SH-SY5Y (cell line): ENCODE data around the gene UGT2B10.

Source experiments
- GATA2 ChIP-seq: IDR thresholded peaks from 2 replicates; pipeline ENCODE4 v1.6.1; 2011; ENCODE audit warnings: mild to moderate bottlenecking, low read depth, low read length
- GATA3 ChIP-seq: IDR thresholded peaks from 2 replicates; pipeline ENCODE4 v1.6.1; 2011; ENCODE audit warnings: low read depth, mild to moderate bottlenecking, low read length, moderate library complexity

GRCh38 chr4:68850293-68850692 is 34.5 kb downstream of the UGT2B10 start:
- TF ChIP-seq GATA2, result no peak
- no peak for TF ChIP-seq GATA3
